Vagina (tissue), 2 donors: ENCODE results near the gene CACNB2.

Experiments used
- POLR2A ChIP-seq, 2 donors: fragments of 450-650 bp; IDR thresholded peaks; one replicate each; pipeline ENCODE4 v1.6.1; 2017; ENCODE audit warnings: antibody characterized with exemption in 2 of 2, mild to moderate bottlenecking in 2 of 2, moderate library complexity in 2 of 2
- TF ChIP-seq, protein P1 (sequence below), 3 experiments: fragments of 450-650 bp in 2 of 3; fragments of 200-600 bp in 1 of 3; sonication (generic) in 1 of 3; IDR thresholded peaks; one replicate each; pipeline ENCODE4 v1.5.1; 2017 to 2019; ENCODE audit warnings: antibody characterized with exemption in 3 of 3, mild to moderate bottlenecking in 2 of 3, moderate library complexity in 2 of 3

DNA sequence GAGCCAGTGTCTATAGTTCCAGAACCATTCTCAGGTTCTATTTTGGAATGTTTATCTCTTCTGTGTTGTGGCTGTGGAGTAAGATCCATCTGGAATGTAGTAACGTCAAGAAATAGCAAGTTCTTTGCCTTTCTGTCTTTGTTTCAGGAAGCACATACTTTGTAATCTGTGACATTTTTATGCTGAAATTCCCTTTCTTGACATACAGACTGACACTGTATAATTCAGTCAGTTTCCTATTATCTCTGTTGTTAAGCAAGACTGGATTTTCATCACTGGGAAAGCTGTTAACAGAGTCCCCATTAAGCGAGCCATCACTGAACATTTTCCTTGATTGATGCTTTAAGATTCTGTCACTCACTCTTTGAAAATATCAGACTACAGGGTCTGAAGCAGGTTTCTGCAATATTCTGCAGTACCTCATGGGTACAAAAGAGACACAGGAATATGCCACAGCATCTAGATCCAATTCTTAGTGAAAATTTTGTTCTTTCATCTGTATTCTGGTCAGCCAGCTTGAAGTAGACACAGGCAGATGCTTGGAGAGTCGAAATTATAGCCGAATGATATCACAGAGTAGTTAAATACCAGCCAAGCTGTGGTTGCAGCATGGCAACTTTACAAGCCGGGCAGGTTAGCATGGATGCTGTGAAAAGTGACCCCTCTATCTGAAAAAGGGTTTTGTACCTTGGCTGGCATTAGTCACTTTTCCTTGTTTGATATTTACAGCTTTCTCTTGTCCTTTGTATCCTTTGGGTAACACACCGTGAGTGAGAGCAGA is 62.6 kb downstream of the CACNB2 start:
- TF ChIP-seq, protein P1, sequence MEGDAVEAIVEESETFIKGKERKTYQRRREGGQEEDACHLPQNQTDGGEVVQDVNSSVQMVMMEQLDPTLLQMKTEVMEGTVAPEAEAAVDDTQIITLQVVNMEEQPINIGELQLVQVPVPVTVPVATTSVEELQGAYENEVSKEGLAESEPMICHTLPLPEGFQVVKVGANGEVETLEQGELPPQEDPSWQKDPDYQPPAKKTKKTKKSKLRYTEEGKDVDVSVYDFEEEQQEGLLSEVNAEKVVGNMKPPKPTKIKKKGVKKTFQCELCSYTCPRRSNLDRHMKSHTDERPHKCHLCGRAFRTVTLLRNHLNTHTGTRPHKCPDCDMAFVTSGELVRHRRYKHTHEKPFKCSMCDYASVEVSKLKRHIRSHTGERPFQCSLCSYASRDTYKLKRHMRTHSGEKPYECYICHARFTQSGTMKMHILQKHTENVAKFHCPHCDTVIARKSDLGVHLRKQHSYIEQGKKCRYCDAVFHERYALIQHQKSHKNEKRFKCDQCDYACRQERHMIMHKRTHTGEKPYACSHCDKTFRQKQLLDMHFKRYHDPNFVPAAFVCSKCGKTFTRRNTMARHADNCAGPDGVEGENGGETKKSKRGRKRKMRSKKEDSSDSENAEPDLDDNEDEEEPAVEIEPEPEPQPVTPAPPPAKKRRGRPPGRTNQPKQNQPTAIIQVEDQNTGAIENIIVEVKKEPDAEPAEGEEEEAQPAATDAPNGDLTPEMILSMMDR (IDR thresholded peaks at IDR 0.05) = no peak
- no peak for TF ChIP-seq POLR2A (IDR thresholded peaks at IDR 0.05)
